OCI-LY1 (cell line): ENCODE results near the gene PTGS1.

Experiments
- H2AFZ ChIP-seq: fragments of 200-600 bp; sonication (generic), shearing (Covaris generic); 2 replicates; pipeline ENCODE4 v1.6.0; 2014; ENCODE audit warnings: antibody characterized with exemption, mild to moderate bottlenecking, low read length
- H3F3A ChIP-seq: fragments of 200-600 bp; sonication (generic), shearing (Covaris generic); 2 replicates; pipeline ENCODE4 v1.6.0; 2014; ENCODE audit warnings: mild to moderate bottlenecking, antibody characterized with exemption, low read length, moderate library complexity; ENCODE audit not compliant: insufficient read depth
- H3K27ac ChIP-seq: fragments of 200-600 bp; sonication (generic); 2 replicates; pipeline ENCODE4 v1.5.1; 2014; ENCODE audit warnings: low read length, mixed run types, mild to moderate bottlenecking, low read depth; ENCODE audit not compliant: poor library complexity, severe bottlenecking
- H3K27me3 ChIP-seq: fragments of 200-600 bp; sonication (generic); 2 replicates; pipeline ENCODE4 v1.6.0; 2014; ENCODE audit warnings: antibody characterized with exemption, mild to moderate bottlenecking, low read length, moderate library complexity; ENCODE audit not compliant: insufficient read depth
- H3K36me3 ChIP-seq: fragments of 200-600 bp; sonication (generic); 2 replicates; pipeline ENCODE4 v1.6.1; 2014; ENCODE audit warnings: mild to moderate bottlenecking, antibody characterized with exemption, low read length, moderate library complexity, mixed read lengths; ENCODE audit not compliant: insufficient read depth
- H3K4me1 ChIP-seq: fragments of 200-600 bp; sonication (generic); 2 replicates; pipeline ENCODE4 v1.5.1; 2014; ENCODE audit warnings: mild to moderate bottlenecking, low read length, moderate library complexity; ENCODE audit not compliant: insufficient read depth, severe bottlenecking
- H3K4me2 ChIP-seq: fragments of 200-600 bp; sonication (generic), shearing (Covaris generic); 2 replicates; pipeline ENCODE4 v1.6.1; 2014; ENCODE audit warnings: low read length
- H3K4me3 ChIP-seq: fragments of 200-600 bp; sonication (generic); 2 replicates; pipeline ENCODE4 v1.5.1; 2014; ENCODE audit warnings: low read length, low read depth, mild to moderate bottlenecking, mixed read lengths; ENCODE audit not compliant: poor library complexity, severe bottlenecking
- H3K79me2 ChIP-seq: fragments of 200-600 bp; shearing (Covaris generic); 2 replicates; pipeline ENCODE4 v1.6.1; 2016; ENCODE audit warnings: mixed run types, low read length, mixed read lengths; ENCODE audit not compliant: insufficient read depth
- H3K9ac ChIP-seq: fragments of 200-600 bp; sonication (generic), shearing (Covaris generic); 2 replicates; pipeline ENCODE4 v1.6.1; 2014; ENCODE audit warnings: mild to moderate bottlenecking, low read length, mixed read lengths
- H3K9me2 ChIP-seq: fragments of 200-600 bp; sonication (generic), shearing (Covaris generic); 2 replicates; pipeline ENCODE4 v1.6.1; 2014; ENCODE audit warnings: low read depth, mild to moderate bottlenecking, low read length, mixed read lengths
- H3K9me3 ChIP-seq: fragments of 200-600 bp; shearing (Covaris generic); 2 replicates; pipeline ENCODE4 v1.6.1; 2014; ENCODE audit warnings: low read length, mixed read lengths
- H4K20me1 ChIP-seq: fragments of 200-600 bp; sonication (generic), shearing (Covaris generic); 2 replicates; pipeline ENCODE4 v1.6.0; 2016; ENCODE audit warnings: mild to moderate bottlenecking, low read length; ENCODE audit not compliant: insufficient read depth
- CTCF ChIP-seq: fragments of 200-600 bp; sonication (generic), shearing (Covaris generic); IDR thresholded peaks from 2 replicates; pipeline ENCODE4 v1.5.1; 2017; ENCODE audit warnings: mild to moderate bottlenecking, antibody characterized with exemption, low read length, moderate library complexity, mixed read lengths
- EZH2 ChIP-seq: fragments of 200-600 bp; sonication (generic), shearing (Covaris generic); IDR thresholded peaks from 2 replicates; pipeline ENCODE4 v1.8.0; 2017; ENCODE audit warnings: borderline replicate concordance, mixed run types, mild to moderate bottlenecking, antibody characterized with exemption, low read length, moderate library complexity, mixed read lengths

The PTGS1 gene

DNA sequence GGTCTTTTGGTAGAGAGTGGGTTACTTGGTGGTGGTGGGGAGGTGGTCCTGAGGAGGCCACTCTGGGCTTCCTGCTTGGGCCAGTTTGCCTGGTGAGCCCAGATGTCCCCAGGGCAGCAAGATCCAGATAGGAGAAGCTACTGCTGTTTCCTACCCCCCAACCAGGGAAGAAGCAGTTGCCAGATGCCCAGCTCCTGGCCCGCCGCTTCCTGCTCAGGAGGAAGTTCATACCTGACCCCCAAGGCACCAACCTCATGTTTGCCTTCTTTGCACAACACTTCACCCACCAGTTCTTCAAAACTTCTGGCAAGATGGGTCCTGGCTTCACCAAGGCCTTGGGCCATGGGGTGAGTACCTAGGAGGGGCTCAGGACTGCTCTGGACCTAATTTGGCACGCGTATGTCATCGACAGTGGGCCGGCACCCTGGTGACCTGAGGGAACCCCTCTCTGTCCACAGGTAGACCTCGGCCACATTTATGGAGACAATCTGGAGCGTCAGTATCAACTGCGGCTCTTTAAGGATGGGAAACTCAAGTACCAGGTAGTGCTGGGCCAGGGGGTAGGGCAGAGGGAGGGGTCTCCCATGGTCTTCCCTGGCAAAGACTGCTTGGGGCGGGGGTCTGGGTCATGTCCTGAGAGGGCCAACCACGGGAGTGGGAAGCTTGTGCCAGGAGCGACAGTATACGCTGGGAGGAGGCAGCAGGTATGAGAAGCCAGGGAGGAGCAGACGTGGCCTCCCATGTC lies 10.6 kb downstream of the PTGS1 start:
- H3K9ac ChIP-seq = no peak overlapping the region
- TF ChIP-seq EZH2 (no peak), CTCF (no peak)
- H3K36me3 ChIP-seq = no peaks in the 10 kb centered on the region
- H3K9me2 ChIP-seq = no peaks in the 10 kb centered on the region
- no peak overlapping the region for H3K27ac ChIP-seq
- H3K4me2 ChIP-seq = no peak overlapping the region
- no peaks in the 10 kb centered on the region for H4K20me1 ChIP-seq
- H2AFZ ChIP-seq = no peak overlapping the region
- no peaks in the 10 kb centered on the region for H3K4me1 ChIP-seq
- H3K9me3 ChIP-seq = peaks cover 9% of the 10 kb centered on the region
- no peaks in the 10 kb centered on the region for H3K79me2 ChIP-seq
- H3F3A ChIP-seq = no peaks in the 10 kb centered on the region
- H3K4me3 ChIP-seq = no peak overlapping the region
- peaks cover 6% of the 10 kb centered on the region for H3K27me3 ChIP-seq

DNA sequence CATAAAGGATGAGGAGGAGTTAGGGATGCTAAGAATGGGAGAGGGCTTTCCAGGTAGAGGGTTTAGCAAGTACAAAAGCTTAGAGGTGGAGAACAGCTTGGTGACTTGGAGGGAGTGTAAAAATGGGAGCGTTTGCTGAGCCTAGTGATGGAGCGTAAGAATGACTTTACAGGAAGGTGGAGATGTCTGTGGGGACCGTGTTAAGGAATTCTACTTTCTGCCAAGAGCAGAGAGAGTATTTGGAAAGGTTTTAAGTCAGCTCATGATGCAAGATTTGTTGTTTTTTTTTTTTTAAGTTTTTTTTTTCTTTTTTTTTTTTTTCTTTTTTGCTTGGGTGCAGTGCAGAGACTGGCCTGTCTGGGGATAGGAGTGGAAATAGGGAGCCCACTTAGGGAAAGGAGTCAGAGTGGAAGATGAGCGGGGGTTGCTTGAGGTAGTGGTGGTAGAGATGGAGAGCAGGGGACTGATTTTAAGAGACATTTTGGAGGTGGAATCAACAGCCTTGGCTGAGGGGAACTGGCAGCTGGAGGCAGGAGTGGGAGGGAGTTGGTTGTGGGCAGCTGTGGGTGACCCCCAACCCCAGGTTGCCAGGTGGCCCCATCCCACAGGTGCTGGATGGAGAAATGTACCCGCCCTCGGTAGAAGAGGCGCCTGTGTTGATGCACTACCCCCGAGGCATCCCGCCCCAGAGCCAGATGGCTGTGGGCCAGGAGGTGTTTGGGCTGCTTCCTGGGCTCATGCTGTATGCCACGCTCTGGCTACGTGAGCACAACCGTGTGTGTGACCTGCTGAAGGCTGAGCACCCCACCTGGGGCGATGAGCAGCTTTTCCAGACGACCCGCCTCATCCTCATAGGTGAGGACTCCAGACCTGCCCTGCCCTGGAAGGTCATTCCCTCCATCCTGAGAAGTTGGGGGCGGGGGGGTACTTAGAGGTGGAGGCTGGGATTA lies 12.4 kb downstream of the PTGS1 start:
- Histone ChIP-seq H4K20me1 (no peaks in the 10 kb centered on the region), H2AFZ (no peak overlapping the region), H3K36me3 (no peaks in the 10 kb centered on the region), H3K27ac (no peak overlapping the region), H3K9me2 (no peaks in the 10 kb centered on the region), H3K9me3 (peaks cover 9% of the 10 kb centered on the region), H3K9ac (no peak overlapping the region), H3K4me2 (no peak overlapping the region), H3K27me3 (0 out of 2 replicates have a peak, but pooled peaks cover 2% of the 10 kb centered on the region), H3K4me1 (no peaks in the 10 kb centered on the region), H3K79me2 (no peaks in the 10 kb centered on the region), H3F3A (no peaks in the 10 kb centered on the region), H3K4me3 (no peak overlapping the region)
- TF ChIP-seq CTCF (no peak), EZH2 (no peak)

DNA sequence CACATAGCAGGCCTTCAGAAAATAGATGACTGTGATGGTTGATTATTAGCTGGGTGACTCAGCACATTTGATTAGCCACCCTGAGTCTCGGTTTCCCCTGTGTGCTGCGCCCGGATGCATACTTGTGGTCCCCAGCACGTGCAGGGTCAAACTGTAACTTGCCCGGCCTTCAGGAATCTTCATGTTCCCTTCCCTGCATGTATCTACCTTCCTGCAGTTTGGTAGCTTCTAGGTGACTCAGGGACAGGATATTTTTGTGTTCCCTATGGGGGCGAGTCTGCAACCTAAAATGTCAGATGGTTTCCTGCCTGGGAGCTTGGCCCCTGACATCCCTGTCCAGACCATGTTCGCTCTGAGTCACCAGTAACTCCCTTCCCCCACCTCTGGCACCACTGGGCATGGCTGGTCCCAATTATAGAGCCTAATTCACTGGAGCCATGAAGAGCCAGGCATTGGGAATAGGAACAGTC lies 13.2 kb downstream of the PTGS1 start:
- Histone ChIP-seq H3K27me3 (no peaks in the 10 kb centered on the region), H3K9me3 (peaks cover 9% of the 10 kb centered on the region), H3K4me2 (no peak overlapping the region), H3F3A (no peaks in the 10 kb centered on the region), H2AFZ (no peak overlapping the region), H3K9ac (no peak overlapping the region), H3K27ac (no peak overlapping the region), H3K4me1 (no peaks in the 10 kb centered on the region), H4K20me1 (no peaks in the 10 kb centered on the region), H3K4me3 (no peak overlapping the region), H3K79me2 (no peaks in the 10 kb centered on the region), H3K9me2 (no peaks in the 10 kb centered on the region), H3K36me3 (no peaks in the 10 kb centered on the region)
- TF ChIP-seq EZH2 = no peak
- no peak for TF ChIP-seq CTCF
